Uterus (tissue), 4 donors: ENCODE data around the gene SYT2. TPM values are rescaled to one million over a fixed set of nuclear protein-coding genes. Genes with fewer than 3 reads are reported as not detected.

Source experiments
- DNase-seq, 2 donors: peaks; one replicate each; pipeline ENCODE4 v3.0.0-alpha.2; 2019 to 2020
- H3K27ac ChIP-seq, 2 donors: fragments of 200-600 bp; sonication (generic); 1 replicate in 1 of 2; 2 replicates in 1 of 2; pipeline ENCODE4 v1.5.1; 2016 to 2018
- H3K27me3 ChIP-seq, 2 donors: fragments of 200-600 bp; sonication (generic); one replicate each; pipeline ENCODE4 v1.5.1; 2018 to 2019; ENCODE audit warnings: control low read depth in 1 of 2
- H3K36me3 ChIP-seq, 2 donors: fragments of 200-600 bp; sonication (generic); one replicate each; pipeline ENCODE4 v1.5.1; 2019; ENCODE audit warnings: control low read depth in 1 of 2
- H3K4me1 ChIP-seq, 2 donors: fragments of 200-600 bp; sonication (generic); one replicate each; pipeline ENCODE4 v1.5.1; 2018 to 2019; ENCODE audit warnings: control low read depth in 1 of 2
- H3K4me3 ChIP-seq, 2 donors: fragments of 200-600 bp; sonication (generic); 1 replicate in 1 of 2; 2 replicates in 1 of 2; pipeline ENCODE4 v1.5.1; 2018 to 2019; ENCODE audit warnings: mild to moderate bottlenecking in 1 of 2
- H3K9me3 ChIP-seq, 2 donors: fragments of 200-600 bp; sonication (generic); one replicate each; pipeline ENCODE4 v1.5.1; 2019; ENCODE audit warnings: control low read depth in 1 of 2
- CTCF ChIP-seq, 4 experiments: fragments of 200-600 bp in 2 of 4; fragments of 450-650 bp in 2 of 4; sonication (generic) in 2 of 4; IDR thresholded peaks; one replicate each; pipeline ENCODE4 v1.5.1; 2016 to 2019; ENCODE audit warnings: antibody characterized with exemption in 4 of 4, mild to moderate bottlenecking in 2 of 4, moderate library complexity in 1 of 4
- POLR2A ChIP-seq, 2 donors: fragments of 450-650 bp; IDR thresholded peaks; one replicate each; pipeline ENCODE4 v1.6.1; 2016; ENCODE audit warnings: antibody characterized with exemption in 2 of 2, mild to moderate bottlenecking in 1 of 2, moderate library complexity in 1 of 2
- intact Hi-C: fragments of 100-400 bp; cut with DNase I; formaldehyde crosslinking; loops from one replicate; pipeline ENCODE4 v1.15.1; 2023; ENCODE audit warnings: low total_unique reads
- total RNA-seq, 4 donors: library from RNA; depleted of rRNA in 3 of 4; stranded (reverse); fragments of >200 nt in 3 of 4; gene quantifications; one replicate each; pipeline versions ENCODE4 v1.1.0 to v1.2.4, GENCODE V29; 2014 to 2023
- donor health status: DM: yes; HTN: yes; CAD: no.

The SYT2 gene
- total RNA-seq, 4 donors from 2014 or later: 1.1 TPM; not detected in 3

GRCh38 chr1:202704601-202705000, 5.7 kb downstream of the SYT2 start:
- peaks cover 4 to 5% of the 10 kb centered on the region in 2 donors for H3K27me3 ChIP-seq
- intact Hi-C loops: no loop called here
- DNase-seq: no peak

GRCh38 chr1:202703191-202703590, 7.1 kb downstream of the SYT2 start:
- intact Hi-C loops: no loop called here
- no peak for DNase-seq

More at GRCh38 chr1:202704601-202705000, 5.7 kb downstream of the SYT2 start:
- TF ChIP-seq CTCF (IDR thresholded peaks at IDR 0.05) (no peak), POLR2A (IDR thresholded peaks at IDR 0.05) (no peak)
- no peaks in the 10 kb centered on the region for H3K9me3 ChIP-seq
- H3K4me3 ChIP-seq: no peak overlapping the region
- H3K27ac ChIP-seq: no peak overlapping the region
- peaks cover 0 to 2% of the 10 kb centered on the region in 2 donors for H3K4me1 ChIP-seq
- H3K36me3 ChIP-seq: no peaks in the 10 kb centered on the region

GRCh38 chr1:202702088-202702487, 8.2 kb downstream of the SYT2 start:
- no peak for DNase-seq
- Histone ChIP-seq H3K36me3 (no peaks in the 10 kb centered on the region), H3K27ac (no peak overlapping the region), H3K27me3 (no peaks in the 10 kb centered on the region), H3K4me3 (no peak overlapping the region), H3K9me3 (no peaks in the 10 kb centered on the region), H3K4me1 (no peaks in the 10 kb centered on the region)
- intact Hi-C loops: no loop called here
- TF ChIP-seq POLR2A (IDR thresholded peaks at IDR 0.05): no peak
- TF ChIP-seq CTCF (IDR thresholded peaks at IDR 0.05): no peak

More at GRCh38 chr1:202703191-202703590, 7.1 kb downstream of the SYT2 start:
- TF ChIP-seq POLR2A (IDR thresholded peaks at IDR 0.05) (no peak), CTCF (IDR thresholded peaks at IDR 0.05) (no peak)
- Histone ChIP-seq H3K27ac (no peak overlapping the region), H3K27me3 (no peaks in the 10 kb centered on the region), H3K9me3 (no peaks in the 10 kb centered on the region), H3K36me3 (no peaks in the 10 kb centered on the region), H3K4me3 (no peak overlapping the region), H3K4me1 (no peaks in the 10 kb centered on the region)

GRCh38 chr1:202701200-202701599, 9.1 kb downstream of the SYT2 start:
- intact Hi-C loops: no loop called here
- TF ChIP-seq CTCF (IDR thresholded peaks at IDR 0.05) (no peak), POLR2A (IDR thresholded peaks at IDR 0.05) (no peak)
- H3K27me3 ChIP-seq: no peaks in the 10 kb centered on the region
- no peak overlapping the region for H3K4me3 ChIP-seq
- no peaks in the 10 kb centered on the region for H3K36me3 ChIP-seq
- no peak overlapping the region for H3K27ac ChIP-seq
- no peaks in the 10 kb centered on the region for H3K9me3 ChIP-seq
- DNase-seq: no peak
- H3K4me1 ChIP-seq: no peaks in the 10 kb centered on the region

- DNase-seq: no peak
These were observed 10.2 kb downstream of the SYT2 start for GRCh38 chr1:202700061-202700460.

More at GRCh38 chr1:202700061-202700460, 10.2 kb downstream of the SYT2 start:
- Histone ChIP-seq H3K27ac (no peak overlapping the region), H3K9me3 (no peaks in the 10 kb centered on the region), H3K4me3 (no peak overlapping the region), H3K4me1 (no peaks in the 10 kb centered on the region), H3K36me3 (no peaks in the 10 kb centered on the region), H3K27me3 (no peaks in the 10 kb centered on the region)
- TF ChIP-seq CTCF (IDR thresholded peaks at IDR 0.05): no peak
- no peak for TF ChIP-seq POLR2A (IDR thresholded peaks at IDR 0.05)
- intact Hi-C loops: no loop called here
